B cell (primary cell): ENCODE results near the gene ARHGEF19.

ENCODE experiments used
- CTCF ChIP-seq: fragments of 200-600 bp; IDR thresholded peaks from one replicate; pipeline ENCODE4 v1.8.0; 2022; ENCODE audit warnings: antibody characterized with exemption, mild to moderate bottlenecking
- EZH2 ChIP-seq: IDR thresholded peaks from 2 replicates; pipeline ENCODE4 v1.6.1; 2012; ENCODE audit warnings: borderline replicate concordance, low read depth, mild to moderate bottlenecking, moderate library complexity, low read length; ENCODE audit not compliant: insufficient read depth, poor library complexity, severe bottlenecking

GRCh38 chr1:16205891-16206546 lies 6.4 kb downstream of the ARHGEF19 start:
- TF ChIP-seq EZH2 (no peak), CTCF (no peak)
